K562 (cell line): ENCODE measurements around the gene ATP2A1. TPM values are rescaled to one million over a fixed set of nuclear protein-coding genes. Genes with fewer than 3 reads are reported as not detected.

Experiments used
- ATAC-seq: fragments of 200-7000 bp; cut with Tn5 transposase; 3 replicates; pipeline ENCODE4 v1.9.1; 2020; ENCODE audit warnings: moderate library complexity
- BruUV-seq: library from RNA; stranded (reverse); fragments of 400-500 nt; replicated peaks from 2 replicates; lab custom pipeline; 2021; lab: Mats Ljungman, UMichigan
- CTCF ChIA-PET: fragments of 300-600 bp; formaldehyde crosslinking; extraction: SDS; loops from one replicate; lab custom pipeline; 2021; ENCODE audit warnings: low intra/inter-chr PET ratio; lab: Yijun Ruan, JAX
- POLR2A ChIA-PET: fragments of 300-600, 350-650 bp; sonication (Branson Sonifier 250); formaldehyde crosslinking; extraction: SDS; loops from one replicate; lab custom pipeline; 2021; ENCODE audit warnings: antibody characterized with exemption, inconsistent platforms; lab: Yijun Ruan, JAX
- DNase-seq, 4 experiments: peaks; one replicate each; pipeline versions ENCODE4 v3.0.0 to v3.0.0-alpha.2; 2011 to 2018; ENCODE audit warnings: low spot score in 3 of 4, mixed read lengths in 3 of 4; ENCODE audit errors: extremely low read depth in 1 of 4
- FAIRE-seq: peaks from 2 replicates; lab custom pipeline; 2011; peaks lifted over from hg19 to GRCh38; lab: Jason Lieb, UNC
- H2AFZ ChIP-seq: 2 replicates; pipeline ENCODE4 v1.6.0; 2011; ENCODE audit warnings: low read depth, low read length, control low read depth, inconsistent platforms
- H3K27ac ChIP-seq: fragments of 200-600 bp; 3 replicates; pipeline ENCODE4 v1.8.0; 2011; ENCODE audit warnings: low read depth, mild to moderate bottlenecking, control low read depth, inconsistent platforms, low read length, moderate library complexity, mixed read lengths; ENCODE audit errors: extremely low read depth
- H3K27me3 ChIP-seq, 2 experiments: fragments of 300-600 bp in 1 of 2; 2 replicates in 1 of 2; 3 replicates in 1 of 2; pipeline versions ENCODE4 v1.6.0 to v1.8.0; 2011; ENCODE audit warnings: inconsistent platforms in 2 of 2, low read length in 2 of 2, mild to moderate bottlenecking in 1 of 2, mixed read lengths in 1 of 2, moderate library complexity in 1 of 2; ENCODE audit not compliant: control insufficient read depth in 2 of 2, insufficient read depth in 2 of 2
- H3K36me3 ChIP-seq: fragments of 300-600 bp; 3 replicates; pipeline ENCODE4 v1.8.0; 2011; ENCODE audit warnings: mild to moderate bottlenecking, low read length, inconsistent platforms; ENCODE audit not compliant: control insufficient read depth, insufficient read depth
- H3K4me1 ChIP-seq, 2 experiments: fragments of 200-600 bp in 1 of 2; replicated peaks in 1 of 2; 2 replicates in 1 of 2; 3 replicates in 1 of 2; pipeline versions ENCODE4 v1.5.1 to v1.8.0; 2011; ENCODE audit warnings: inconsistent platforms in 2 of 2, low read length in 2 of 2, mild to moderate bottlenecking in 1 of 2, mixed read lengths in 1 of 2, moderate library complexity in 1 of 2; ENCODE audit not compliant: control insufficient read depth in 2 of 2, insufficient read depth in 2 of 2
- H3K4me2 ChIP-seq: 2 replicates; pipeline ENCODE4 v1.6.1; 2011; ENCODE audit warnings: low read length, control low read depth, inconsistent platforms, mixed read lengths; ENCODE audit not compliant: insufficient read depth
- H3K4me3 ChIP-seq: fragments of 200-600 bp; sonication (generic), shearing (Covaris generic); 2 replicates; pipeline ENCODE4 v1.5.1; 2016; ENCODE audit warnings: control low read depth, inconsistent platforms
- H3K79me2 ChIP-seq: fragments of 200-600 bp; 3 replicates; pipeline ENCODE4 v1.8.0; 2011; ENCODE audit warnings: low read length, inconsistent platforms; ENCODE audit not compliant: control insufficient read depth, insufficient read depth
- H3K9ac ChIP-seq, 2 experiments: 2 replicates each; pipeline versions ENCODE4 v1.6.0 to v1.6.1; 2011; ENCODE audit warnings: low read depth in 2 of 2, low read length in 2 of 2, control low read depth in 1 of 2, inconsistent platforms in 1 of 2, mild to moderate bottlenecking in 1 of 2, mixed read lengths in 1 of 2; ENCODE audit not compliant: insufficient read depth in 1 of 2
- H3K9me1 ChIP-seq: one replicate; pipeline ENCODE4 v1.6.0; 2011; ENCODE audit warnings: inconsistent platforms, mild to moderate bottlenecking, low read length, moderate library complexity; ENCODE audit not compliant: control insufficient read depth, insufficient read depth
- H3K9me3 ChIP-seq: replicated peaks from 2 replicates; pipeline ENCODE4 v1.5.1; 2011; ENCODE audit warnings: low read depth, low read length, inconsistent platforms; ENCODE audit not compliant: control insufficient read depth, insufficient read depth
- H4K20me1 ChIP-seq: replicated peaks from 2 replicates; pipeline ENCODE4 v1.6.1; 2011; ENCODE audit warnings: low read length, inconsistent platforms, mixed read lengths; ENCODE audit not compliant: control insufficient read depth, insufficient read depth
- ATF3 ChIP-seq, 2 experiments: fragments of 450-650 bp in 1 of 2; sonication (generic) in 1 of 2; formaldehyde crosslinking in 1 of 2; IDR thresholded peaks in 1 of 2; conservative IDR thresholded peaks in 1 of 2; 2 replicates each; pipeline versions ENCODE4 v1.6.1 to v1.8.1; 2016 to 2023; ENCODE audit warnings: mild to moderate bottlenecking in 2 of 2, moderate library complexity in 2 of 2, inconsistent platforms in 1 of 2, missing genetic modification reagents in 1 of 2
- BMI1 ChIP-seq: fragments of 150-350 bp; IDR thresholded peaks from 2 replicates; pipeline ENCODE4 v1.6.1; 2014; ENCODE audit warnings: low read length
- CBFA2T2 ChIP-seq: fragments of 450-650 bp; conservative IDR thresholded peaks from 2 replicates; pipeline ENCODE4 v1.6.1; 2017; ENCODE audit warnings: mild to moderate bottlenecking
- CLOCK ChIP-seq: fragments of 250-450 bp; sonication (Bioruptor Pico); IDR thresholded peaks from 2 replicates; pipeline ENCODE4 v1.4.0; 2020; ENCODE audit warnings: mild to moderate bottlenecking, moderate library complexity, borderline replicate concordance
- CREB3L1 ChIP-seq: fragments of 450-650 bp; IDR thresholded peaks from 2 replicates; pipeline ENCODE4 v1.6.1; 2014; ENCODE audit warnings: low read depth, mild to moderate bottlenecking, moderate library complexity, borderline replicate concordance
- FOXP1 ChIP-seq: sonication (generic); formaldehyde crosslinking; IDR thresholded peaks from 2 replicates; pipeline ENCODE4 v1.8.0; 2022; ENCODE audit warnings: mild to moderate bottlenecking, missing genetic modification reagents
- ILK ChIP-seq: fragments of 450-650 bp; IDR thresholded peaks from 2 replicates; pipeline ENCODE4 v1.6.1; 2016; ENCODE audit warnings: missing genetic modification characterization, low read depth, mild to moderate bottlenecking, missing compliant biosample characterization, moderate library complexity, borderline replicate concordance
- KLF6 ChIP-seq: fragments of 250-450 bp; sonication (Bioruptor Pico); IDR thresholded peaks from 2 replicates; pipeline ENCODE4 v1.4.0; 2020; ENCODE audit warnings: mild to moderate bottlenecking, moderate library complexity, borderline replicate concordance
- MCM2 ChIP-seq: fragments of 450-650 bp; IDR thresholded peaks from 2 replicates; pipeline ENCODE4 v1.6.1; 2017; ENCODE audit warnings: low read depth, mild to moderate bottlenecking
- POLR2AphosphoS2 ChIP-seq: IDR thresholded peaks from 2 replicates; pipeline ENCODE4 v1.6.1; 2012; ENCODE audit warnings: low read length, improper control_type of control experiment
- PREB ChIP-seq: sonication (generic); formaldehyde crosslinking; IDR thresholded peaks from 2 replicates; pipeline ENCODE4 v1.8.1; 2023; ENCODE audit warnings: mild to moderate bottlenecking, missing genetic modification reagents
- SIX5 ChIP-seq, 2 experiments: IDR thresholded peaks; 2 replicates each; pipeline ENCODE4 v1.6.1; 2011; ENCODE audit warnings: low read length in 2 of 2, borderline replicate concordance in 1 of 2, low read depth in 1 of 2, mild to moderate bottlenecking in 1 of 2, moderate library complexity in 1 of 2; ENCODE audit not compliant: insufficient read depth in 1 of 2
- TEAD1 ChIP-seq, 2 experiments: fragments of 450-650 bp in 1 of 2; sonication (generic) in 1 of 2; formaldehyde crosslinking; IDR thresholded peaks; 2 replicates each; pipeline versions ENCODE4 v1.4.0 to v1.8.0; 2020 to 2022; ENCODE audit warnings: mild to moderate bottlenecking in 2 of 2, missing genetic modification reagents in 1 of 2
- WGBS: fragments of 100-300 bp; shearing (Covaris generic); methylation state at CpG from one replicate; pipeline ENCODE4 v1.1.6; 2016; ENCODE audit warnings: low coverage, mixed read lengths; ENCODE audit not compliant: insufficient coverage; ENCODE audit errors: missing lambda C conversion rate; 5-methylcytosine and 5-hydroxymethylcytosine counted together
- in situ Hi-C: fragments of 300-500 bp; cut with MboI; formaldehyde crosslinking; loops from 4 replicates; pipeline ENCODE4 v1.15.0; 2018; ENCODE audit warnings: inconsistent platforms, mixed read lengths
- intact Hi-C: fragments of 100-400 bp; cut with micrococcal nuclease; formaldehyde crosslinking; loops from 2 replicates; pipeline ENCODE4 v1.14.2; 2022
- polyA plus RNA-seq, 8 experiments: library from polyadenylated mRNA; depleted of rRNA in 4 of 8; stranded (reverse) in 5 of 8; unstranded in 3 of 8; fragments of >200 nt; fragmentation: Nextera tagmentation in 2 of 8; fragmentation: Illumina TruSeq in 1 of 8; extraction: Ambion mirVana in 2 of 8; extraction: Trizol in 1 of 8; gene quantifications; 2 replicates each; pipeline versions ENCODE4 v1.2.1 to v1.2.3, GENCODE V29; 2011 to 2014; ENCODE audit warnings: inconsistent platforms in 1 of 8, missing spikeins in 1 of 8
- total RNA-seq, 7 experiments: library from RNA; depleted of rRNA in 6 of 7; stranded (reverse); fragments of >200 nt in 6 of 7; fragmentation: Illumina TruSeq in 2 of 7; extraction: Trizol in 2 of 7; gene quantifications; 2 replicates each; pipeline versions ENCODE4 v1.2.1 to v1.2.3, GENCODE V29; 2011 to 2021; ENCODE audit warnings: low replicate concordance in 1 of 7

The ATP2A1 gene
- total and polyA plus RNA-seq, 9 of the 15 experiments (the other 6 are each of a cell fraction or from before 2014, with no cell fraction given), result 0.25 to 2.6 (median 0.65) TPM

- Histone ChIP-seq H3K4me1 (peaks cover 4 to 24% of the 10 kb centered on the region in 2 experiments; a peak in 3 of 5 replicates), H3K9me1 (no peaks in the 10 kb centered on the region), H4K20me1 (no peaks in the 10 kb centered on the region), H3K79me2 (peaks cover 36% of the 10 kb centered on the region), H2AFZ (peak within 1 kb of the TSS; percentile 94), H3K27me3 (no peaks in the 10 kb centered on the region), H3K4me3 (peak within 1 kb of the TSS; percentile 98), H3K4me2 (peak within 1 kb of the TSS; percentile 98), H3K36me3 (peaks cover 37% of the 10 kb centered on the region), H3K9ac (peak within 1 kb of the TSS; percentile 81 to 99), H3K9me3 (no peaks in the 10 kb centered on the region), H3K27ac (peak within 1 kb of the TSS; percentile 87)
- 2% methylated on average over 54 of the region's 73 CpGs for WGBS
- DNase-seq, result peak; percentile 91 to 99 (median 94)
- peak; percentile 96 for ATAC-seq
- BruUV-seq, result no TSS peak
- POLR2A ChIA-PET, result interaction anchor here (0.6 to 10.1 kb wide), 7 partner anchors 10 to 98 kb away, joined by 3 to 100 read pairs (median 14); partner anchors contain the start of gene SH2B1
- CTCF ChIA-PET, result interaction anchor here (0.6 to 1.1 kb wide), 2 partner anchors 17 to 1186 kb away, joined by 3 to 5 read pairs; partner anchors contain the start of gene SH2B1
- peak; percentile 100 for FAIRE-seq
- in situ Hi-C loops (no loop called here), intact Hi-C loops (loop anchor here (1.0 to 5.0 kb wide), 2 partner anchors 17 to 36 kb away; partner anchors contain the start of gene SH2B1)
- no peak for TF ChIP-seq TEAD1 (CRISPR knock-in tag; IDR thresholded peaks at IDR 0.05)
- no peak for TF ChIP-seq PREB (CRISPR knock-in tag)
- no peak for TF ChIP-seq CBFA2T2
- TF ChIP-seq BMI1, result no peak
- TF ChIP-seq CLOCK (CRISPR knock-in tag), result no peak
- TF ChIP-seq ATF3 (IDR thresholded peaks at IDR 0.05), result no peak
- 0 out of 2 replicates have a peak, but pooled peaks have one; percentile 72 for TF ChIP-seq ATF3 (CRISPR knock-in tag; conservative IDR thresholded peaks at IDR 0.05)
- TF ChIP-seq SIX5 (IDR thresholded peaks at IDR 0.05; ENCODE audit: borderline replicate concordance in 1 of 2, insufficient read depth in 1 of 2, low read depth in 1 of 2, low read length in 2 of 2), result peak; percentile 65 to 68; a peak in 3 of 4 replicates
- TF ChIP-seq FOXP1 (CRISPR knock-in tag), result no peak
- no peak for TF ChIP-seq KLF6 (CRISPR knock-in tag)
- TF ChIP-seq POLR2AphosphoS2, result no peak
- peak; percentile 90 for TF ChIP-seq CREB3L1
- TF ChIP-seq MCM2, result no peak
- no peak for TF ChIP-seq ILK (tag)
Measured at GRCh38 chr16:28846080-28846932, 32.0 kb upstream of the ATP2A1 start, which contains the start of gene TUFM. Gene TUFM, minus strand, starts transcription at chr16:28846348. Its CDS starts 79 bp downstream, at chr16:28846269.
